NCI-H748 (cell line): ENCODE measurements around the gene PPP1R12C.
"Not testable (repeated sequence)": the region's sequence is repeated elsewhere in the genome, so short reads cannot be mapped to it uniquely, and the experiment has no call there.

Experiments used
- DNase-seq: peaks from one replicate; lab custom pipeline; 2025; ENCODE audit not compliant: unreplicated experiment; lab: John Stamatoyannopoulos, UW

PPP1R12C gene

DNA sequence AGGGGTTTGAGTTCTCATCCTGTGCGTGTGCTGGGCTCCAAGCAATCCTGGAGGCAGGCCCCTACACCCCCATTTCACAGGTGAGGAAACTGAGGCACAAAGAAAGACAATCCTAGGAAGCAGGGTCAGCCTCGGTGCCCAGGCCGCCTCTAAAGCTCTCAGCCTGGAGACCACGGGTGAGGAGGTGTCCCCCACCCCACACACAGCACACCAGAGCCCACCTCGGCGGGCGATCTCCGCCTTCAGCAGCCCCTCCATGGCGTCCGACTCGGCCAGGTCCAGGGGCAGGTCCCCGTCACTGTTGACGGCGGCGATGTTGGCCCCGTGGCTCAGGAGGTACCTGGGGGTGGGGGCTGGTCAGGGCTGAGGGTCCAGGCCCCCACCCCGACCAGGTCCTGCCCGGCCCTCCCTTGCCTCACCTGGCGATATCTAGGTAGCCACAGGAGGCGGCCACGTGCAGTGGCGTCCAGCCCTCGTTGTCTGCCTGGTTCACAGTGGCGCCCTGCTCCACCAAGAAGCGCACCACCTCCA, 5.1 kb downstream of the PPP1R12C start:
- no peak for DNase-seq

DNA sequence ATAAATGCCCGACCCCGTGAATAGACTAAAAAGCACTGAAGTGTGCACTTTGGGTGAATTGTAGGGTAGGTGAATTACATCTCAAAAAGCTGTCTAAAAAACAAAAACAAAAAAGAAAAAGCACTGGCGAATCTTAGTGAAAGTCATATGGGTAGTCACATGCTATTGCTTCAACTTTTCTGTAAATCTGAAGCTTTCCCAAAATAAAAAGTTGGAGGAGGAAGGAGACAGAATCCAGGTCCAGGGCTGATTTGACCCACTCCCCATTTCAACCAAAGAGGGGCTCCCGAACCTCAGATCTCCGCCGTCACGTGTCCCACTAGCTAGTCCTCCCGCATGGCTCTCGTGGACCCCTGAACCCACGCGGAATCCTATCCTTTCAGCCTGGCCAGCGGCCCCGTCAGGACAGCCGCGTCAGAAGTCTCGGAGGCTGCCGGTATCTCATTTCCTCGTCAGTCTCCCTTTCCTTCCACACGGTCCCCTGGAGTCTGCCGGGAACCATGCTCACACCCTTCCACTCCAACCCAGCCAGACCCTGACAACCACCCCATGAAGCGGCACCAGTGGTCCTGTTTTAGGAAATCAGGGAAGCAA, 6.1 kb downstream of the PPP1R12C start:
- no peak for DNase-seq

DNA sequence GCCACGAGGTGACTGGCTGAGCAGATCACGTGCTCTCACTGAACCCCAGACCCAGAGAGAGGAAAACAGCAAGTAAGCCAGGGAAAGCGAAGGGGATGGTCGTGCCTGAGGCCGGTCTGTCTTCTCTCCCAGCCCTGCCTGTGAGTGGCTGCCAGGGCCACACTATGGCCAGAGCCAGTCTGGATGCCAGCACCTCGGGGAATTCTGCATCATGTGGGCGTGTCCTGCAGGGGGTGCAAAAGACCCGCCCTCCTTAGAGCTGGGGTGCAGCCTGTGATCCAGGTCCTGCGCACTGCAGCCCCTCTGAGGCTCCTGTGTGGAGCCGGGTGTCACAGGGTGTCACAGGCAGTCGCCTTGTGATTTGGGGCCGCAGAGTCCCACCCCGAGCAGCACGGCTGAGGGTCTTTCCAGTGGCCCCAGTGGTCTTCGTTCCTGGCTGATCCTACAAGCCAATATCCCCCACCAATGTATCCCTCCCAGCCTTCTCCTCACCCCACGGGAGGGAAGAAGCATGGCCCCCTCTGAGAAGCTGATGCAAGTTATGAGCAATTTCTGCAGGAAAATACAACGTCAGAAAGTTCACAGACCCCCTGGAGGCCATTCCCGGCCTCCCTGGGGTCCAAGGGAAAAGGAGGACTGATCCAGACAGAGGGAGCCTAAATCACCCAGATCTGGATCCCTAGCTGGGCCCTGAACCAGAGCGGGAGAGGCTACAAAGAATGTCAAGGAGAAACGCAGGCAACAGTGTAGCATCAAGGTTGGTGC, 7.7 kb downstream of the PPP1R12C start:
- no peak for DNase-seq

DNA sequence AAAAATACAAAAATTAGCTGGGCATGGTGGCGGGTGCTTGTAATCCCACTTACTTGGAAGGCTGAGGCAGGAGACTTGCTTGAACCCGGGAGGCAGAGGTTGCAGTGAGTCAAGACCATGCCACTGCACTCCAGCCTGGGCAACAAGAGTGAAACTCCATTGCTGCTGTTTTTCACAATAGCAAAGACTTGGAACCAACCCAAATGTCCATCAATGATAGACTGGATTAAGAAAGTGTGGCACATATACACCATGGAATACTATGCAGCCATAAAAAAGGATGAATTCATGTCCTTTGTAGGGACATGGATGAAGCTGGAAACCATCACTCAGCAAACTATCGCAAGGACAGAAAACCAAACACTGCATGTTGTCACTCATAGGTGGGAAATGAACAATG, 10.2 kb downstream of the PPP1R12C start:
- DNase-seq, result not testable (repeated sequence)

DNA sequence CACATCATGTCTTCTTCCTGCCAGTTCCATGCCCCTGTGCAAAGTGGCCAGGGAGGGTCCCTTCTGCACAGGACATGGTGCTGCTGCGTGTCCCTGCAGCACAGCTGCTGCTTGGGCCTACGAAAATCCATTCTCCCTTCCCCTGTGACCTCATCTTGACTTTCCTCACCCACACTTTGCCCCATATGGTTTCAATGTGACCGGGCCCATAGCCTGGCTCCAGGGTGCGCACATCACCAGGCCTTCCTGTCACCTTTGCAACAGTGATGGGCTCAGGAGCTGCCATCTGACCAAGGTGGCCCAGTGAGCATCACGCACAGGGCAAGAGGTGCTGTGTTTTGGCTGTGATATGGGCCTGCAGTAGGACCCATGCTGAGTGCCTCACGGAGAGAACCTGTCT, 10.8 kb downstream of the PPP1R12C start:
- DNase-seq, result no peak

DNA sequence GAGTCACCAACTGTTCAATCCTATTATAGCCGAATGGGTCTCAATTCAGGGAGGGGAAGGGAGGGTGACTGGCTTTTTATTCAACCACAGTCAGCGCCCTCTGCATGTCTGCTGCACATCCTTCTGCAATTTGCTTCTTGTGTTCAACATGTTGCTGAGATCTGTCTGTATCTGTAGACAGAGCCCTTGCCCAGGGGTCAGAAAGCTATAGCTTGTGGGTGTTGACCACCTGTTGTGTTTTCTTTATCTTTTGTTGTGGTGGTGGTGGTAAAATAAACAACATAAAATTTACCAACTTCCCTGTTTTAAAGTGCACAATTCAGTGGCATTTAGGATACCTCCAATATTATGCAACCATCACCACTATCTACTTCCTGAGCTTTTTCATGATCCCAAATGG, 12.2 kb downstream of the PPP1R12C start:
- DNase-seq, result no peak

DNA sequence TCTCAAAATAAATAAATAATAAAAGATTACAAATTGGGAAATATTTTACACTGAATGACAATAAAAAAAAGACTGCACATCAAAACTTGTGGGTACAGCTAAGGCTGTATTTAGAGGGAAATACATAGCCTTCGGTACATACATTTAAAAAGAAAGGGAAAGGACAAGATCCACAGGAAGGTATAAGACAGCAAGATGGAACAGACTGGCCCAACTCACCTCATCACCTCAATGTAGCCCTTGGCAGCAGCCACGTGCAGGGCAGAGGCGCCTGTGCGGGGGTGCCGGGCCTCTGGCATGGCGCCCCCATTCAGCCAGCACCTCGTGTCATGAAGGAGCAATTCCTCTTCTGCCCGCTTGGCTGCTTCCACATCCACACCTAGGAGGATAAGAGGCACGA, 14.2 kb downstream of the PPP1R12C start:
- DNase-seq, result no peak

DNA sequence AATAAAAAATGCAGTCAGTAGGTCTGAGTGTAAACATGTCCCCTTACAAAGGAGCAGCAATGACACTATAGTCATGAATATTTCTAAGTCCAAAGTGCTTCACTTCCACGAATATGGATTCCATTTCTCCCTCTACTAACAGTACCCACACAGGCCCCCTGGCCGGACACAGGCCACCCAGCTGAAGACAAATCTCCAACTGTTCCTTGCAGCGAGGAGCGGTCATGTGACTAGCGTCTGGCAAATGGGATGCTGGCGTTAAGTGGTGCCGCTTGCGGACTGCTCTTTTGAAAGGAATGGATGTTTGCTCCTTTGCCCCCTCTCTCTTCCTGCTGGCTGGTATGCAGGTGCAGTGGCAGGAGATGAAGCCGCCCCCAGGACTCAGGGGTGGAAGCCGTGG, 16.2 kb downstream of the PPP1R12C start:
- DNase-seq, result no peak

DNA sequence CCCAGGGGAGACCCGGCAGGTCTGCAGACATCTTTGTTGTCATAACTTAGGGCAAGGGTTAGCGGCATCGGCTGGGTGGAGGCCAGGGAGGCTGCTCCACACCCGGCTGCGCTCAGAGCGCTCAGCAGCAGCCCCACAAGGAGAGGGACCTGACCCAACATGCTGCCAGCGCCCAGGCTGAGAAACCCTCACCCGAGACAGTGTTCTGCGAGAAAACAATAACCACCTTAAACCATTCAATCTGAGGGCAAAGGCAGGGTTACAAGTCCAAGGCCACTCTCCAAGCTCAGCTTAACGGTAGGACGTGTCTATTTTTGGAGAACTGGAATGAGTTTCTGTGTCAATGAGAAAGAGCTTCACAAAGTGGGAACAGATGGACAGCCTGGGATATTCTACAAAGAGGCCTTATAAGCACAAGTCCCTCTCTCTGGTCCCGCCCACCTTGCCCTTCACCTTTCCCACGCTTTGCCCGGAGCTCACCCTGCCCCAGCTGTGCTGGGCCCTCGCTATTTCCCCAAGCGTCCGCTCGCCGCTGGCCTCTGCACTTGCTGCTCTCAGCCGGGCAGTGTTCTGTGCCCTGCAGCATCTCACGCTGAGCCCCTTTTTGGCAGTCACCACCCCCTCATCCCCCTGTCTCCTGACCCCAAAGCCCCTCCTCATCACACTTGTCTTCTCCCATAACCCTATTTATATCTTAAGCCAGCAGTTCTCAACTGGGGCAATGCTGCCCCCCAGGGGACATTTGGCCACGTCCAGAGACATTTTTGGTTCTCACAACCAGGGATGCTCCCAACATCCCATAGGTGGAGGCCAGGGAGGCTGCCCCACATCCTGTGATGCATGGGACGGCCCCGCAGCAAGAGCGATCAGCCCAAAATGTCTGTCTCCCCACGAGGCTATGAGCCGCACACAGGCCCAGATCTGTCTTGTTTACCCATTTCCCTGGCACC, 17.6 kb downstream of the PPP1R12C start:
- no peak for DNase-seq

DNA sequence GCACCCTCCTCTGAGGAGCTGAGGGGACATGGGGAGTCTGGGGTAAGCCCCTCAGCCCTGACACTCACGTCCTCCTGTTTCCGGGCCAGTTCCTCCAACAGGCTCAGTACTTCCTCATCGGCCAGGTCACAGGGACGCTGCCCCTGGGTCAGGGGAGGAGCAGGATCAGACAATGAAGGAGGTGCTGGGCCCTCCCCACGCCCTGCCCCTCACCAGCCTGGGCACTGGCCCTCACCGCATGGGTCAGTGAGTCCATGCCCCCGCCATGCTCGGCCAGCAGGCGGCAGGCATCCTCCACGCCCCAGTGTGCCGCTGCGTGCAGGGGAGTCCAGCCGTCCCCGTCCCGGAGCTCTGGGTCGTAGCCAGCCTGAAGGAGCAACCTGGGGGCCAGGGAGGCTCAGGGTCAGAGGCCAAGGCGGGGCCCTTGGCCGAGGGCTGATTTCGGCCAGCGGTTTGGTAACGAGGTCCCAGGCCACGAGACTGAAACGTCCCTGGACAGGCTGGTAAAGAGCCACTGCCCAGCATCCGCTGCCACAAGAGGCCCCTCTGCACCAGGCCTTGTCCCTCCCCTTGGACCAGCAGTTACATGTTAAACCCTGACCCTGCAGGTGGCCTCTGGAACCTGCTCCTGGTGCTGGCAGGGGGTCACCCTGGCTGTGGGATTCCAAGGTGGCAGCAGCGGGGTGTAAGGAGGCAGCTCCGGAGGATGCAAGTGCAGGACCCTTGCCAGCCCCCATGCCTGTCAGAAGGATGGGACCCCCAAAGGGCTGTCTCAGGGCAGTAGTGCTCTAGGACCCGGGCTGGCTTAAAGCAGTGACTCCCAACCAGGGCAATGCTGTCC, 18.5 kb downstream of the PPP1R12C start:
- no peak for DNase-seq

DNA sequence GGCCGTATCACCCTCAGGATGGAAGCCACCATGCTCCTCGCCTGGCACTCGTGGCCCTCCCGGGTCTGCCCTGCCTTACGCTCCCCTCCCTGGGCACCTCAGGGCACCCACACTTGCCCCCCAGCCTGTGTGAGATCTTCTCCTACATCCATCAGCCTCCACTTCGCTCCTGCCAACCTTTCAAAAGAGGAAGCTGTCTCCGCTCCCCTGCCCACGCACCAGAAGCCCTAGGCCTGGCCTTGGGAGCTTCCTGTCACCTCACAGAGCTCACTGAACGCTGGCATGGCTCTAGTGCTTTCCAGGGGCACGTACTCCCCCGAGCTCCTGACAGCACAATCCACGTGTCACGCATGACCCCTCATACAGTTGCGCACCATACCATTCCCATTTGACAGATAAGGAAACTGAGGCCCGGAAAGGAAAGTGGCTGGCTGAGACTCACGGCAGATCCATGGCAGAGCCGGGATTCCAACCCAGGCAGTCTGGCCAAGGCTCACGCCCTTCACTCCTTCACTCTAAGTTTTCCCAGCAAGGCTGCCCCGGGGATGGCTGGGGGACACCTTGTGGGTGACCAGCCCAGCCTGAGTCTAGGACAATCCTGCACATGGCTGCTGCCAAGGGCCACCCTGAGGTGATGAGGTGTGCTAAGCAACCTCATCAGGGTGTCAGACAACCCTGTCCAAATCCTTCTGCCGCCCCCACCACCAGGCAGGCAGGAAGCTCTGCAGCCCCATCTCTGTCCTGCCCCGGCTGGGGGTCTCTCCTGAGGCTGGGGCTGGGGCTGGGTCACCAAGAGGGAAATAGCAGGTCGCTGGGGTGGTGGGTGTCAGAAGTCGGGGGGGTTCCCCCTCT, 19.3 kb downstream of the PPP1R12C start:
- no peak for DNase-seq

DNA sequence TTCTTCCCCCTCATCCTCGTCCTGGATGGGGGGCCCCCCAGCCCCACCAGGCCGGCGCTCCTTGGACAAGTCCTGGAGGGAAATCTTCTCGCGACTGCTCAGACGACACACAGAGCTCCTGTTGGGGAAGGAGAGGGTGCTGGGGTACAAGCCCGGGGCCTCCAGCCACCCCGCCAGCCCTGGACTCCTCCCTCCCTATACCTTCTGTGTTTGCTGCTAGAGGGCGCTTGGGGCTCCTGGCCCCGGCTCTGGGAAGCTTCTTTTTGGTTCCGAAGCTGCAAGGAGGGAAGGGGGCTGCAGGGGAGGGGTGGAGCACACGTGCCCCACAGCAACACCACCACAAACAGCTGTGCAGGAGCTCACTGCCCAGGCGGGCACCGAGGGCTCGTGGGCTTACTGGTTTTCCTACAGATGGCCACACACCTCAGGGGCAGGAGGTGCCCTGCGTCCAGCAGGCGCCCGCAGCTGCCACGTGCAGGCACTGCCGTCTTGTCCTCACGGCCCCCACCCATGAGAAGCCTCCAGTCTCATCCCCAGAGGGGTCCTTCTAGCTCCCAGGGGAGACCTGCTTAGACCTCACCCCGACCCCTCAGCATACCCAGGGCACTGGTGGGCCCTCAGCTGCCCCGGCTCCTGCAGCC, 21.3 kb downstream of the PPP1R12C start:
- DNase-seq, result no peak

DNA sequence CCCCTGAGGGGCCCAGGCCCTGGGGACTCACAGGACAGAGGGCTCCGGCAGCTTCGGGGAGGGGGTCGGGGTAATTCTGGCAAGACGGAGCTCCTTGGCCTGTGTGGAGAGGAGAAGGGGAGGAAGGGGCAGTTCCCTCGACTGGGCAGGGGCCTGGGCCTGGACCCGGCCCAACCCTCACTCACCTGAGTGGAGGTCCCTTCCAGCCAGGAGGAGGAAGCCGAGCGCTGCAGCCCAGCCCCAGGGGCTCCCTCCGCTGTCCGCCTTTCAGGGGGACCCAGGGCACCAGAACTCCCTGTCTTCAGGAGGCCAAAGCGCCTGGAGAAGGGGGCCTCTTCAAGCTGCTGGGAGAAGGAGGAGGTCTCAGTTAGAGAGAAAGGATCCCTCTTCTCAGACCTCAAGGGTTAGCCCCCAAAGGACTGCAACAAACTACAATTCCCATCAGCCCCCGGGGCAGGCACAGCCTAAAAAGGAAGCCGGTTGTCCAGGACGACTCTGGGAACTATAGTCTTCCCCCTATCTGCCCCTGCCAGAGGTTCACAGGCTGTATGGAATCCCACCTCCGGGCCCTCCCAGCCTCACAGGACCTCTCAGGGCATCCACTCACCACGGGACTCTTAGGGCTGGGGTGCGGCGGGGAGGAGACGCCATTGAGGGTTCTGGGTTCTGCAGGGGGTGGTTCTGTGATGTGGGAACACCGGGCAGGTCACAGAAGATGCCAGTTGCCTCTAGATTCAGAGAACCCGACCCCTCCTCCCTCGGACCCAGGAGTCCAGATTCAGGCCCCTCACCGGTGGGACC, 22.0 kb downstream of the PPP1R12C start:
- DNase-seq, result no peak

DNA sequence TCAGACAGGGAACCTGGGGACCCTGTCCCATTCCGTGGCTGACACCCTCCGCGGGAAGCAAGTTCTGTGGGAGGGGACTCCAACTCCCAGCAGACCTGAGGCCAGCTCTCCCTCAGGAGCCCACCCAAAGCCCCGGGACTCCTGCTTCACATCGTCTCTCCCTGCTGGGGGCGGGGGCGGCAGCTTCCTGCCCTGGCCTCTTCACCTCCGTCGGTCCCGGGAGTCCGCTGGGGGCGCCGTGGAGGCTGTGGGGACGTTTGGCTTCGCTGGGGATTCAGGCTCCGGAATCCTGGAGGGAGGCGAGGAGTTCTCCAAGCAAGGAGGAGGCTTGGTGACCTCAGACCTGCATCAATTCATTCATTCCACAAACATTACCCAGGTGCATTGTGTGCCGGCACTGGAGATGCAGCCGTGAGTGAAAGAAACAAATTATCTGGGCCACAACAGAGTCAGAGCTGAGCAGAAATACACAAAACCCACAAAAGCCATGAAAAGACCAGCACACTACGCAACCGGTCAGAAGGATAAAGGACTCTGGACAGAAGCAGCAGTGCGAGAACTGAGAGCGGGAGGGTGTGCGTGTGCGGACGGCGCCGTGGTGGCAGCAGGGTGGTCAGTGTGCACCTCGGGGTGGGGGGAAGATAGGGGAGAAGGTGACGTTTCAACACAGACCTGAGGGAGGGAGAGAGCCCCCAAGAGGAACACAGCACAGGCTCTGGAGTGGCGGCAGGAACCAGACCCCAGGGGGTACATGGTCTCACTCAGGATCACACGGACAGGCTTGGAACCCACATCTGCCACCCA, 22.8 kb downstream of the PPP1R12C start:
- DNase-seq, result no peak

DNA sequence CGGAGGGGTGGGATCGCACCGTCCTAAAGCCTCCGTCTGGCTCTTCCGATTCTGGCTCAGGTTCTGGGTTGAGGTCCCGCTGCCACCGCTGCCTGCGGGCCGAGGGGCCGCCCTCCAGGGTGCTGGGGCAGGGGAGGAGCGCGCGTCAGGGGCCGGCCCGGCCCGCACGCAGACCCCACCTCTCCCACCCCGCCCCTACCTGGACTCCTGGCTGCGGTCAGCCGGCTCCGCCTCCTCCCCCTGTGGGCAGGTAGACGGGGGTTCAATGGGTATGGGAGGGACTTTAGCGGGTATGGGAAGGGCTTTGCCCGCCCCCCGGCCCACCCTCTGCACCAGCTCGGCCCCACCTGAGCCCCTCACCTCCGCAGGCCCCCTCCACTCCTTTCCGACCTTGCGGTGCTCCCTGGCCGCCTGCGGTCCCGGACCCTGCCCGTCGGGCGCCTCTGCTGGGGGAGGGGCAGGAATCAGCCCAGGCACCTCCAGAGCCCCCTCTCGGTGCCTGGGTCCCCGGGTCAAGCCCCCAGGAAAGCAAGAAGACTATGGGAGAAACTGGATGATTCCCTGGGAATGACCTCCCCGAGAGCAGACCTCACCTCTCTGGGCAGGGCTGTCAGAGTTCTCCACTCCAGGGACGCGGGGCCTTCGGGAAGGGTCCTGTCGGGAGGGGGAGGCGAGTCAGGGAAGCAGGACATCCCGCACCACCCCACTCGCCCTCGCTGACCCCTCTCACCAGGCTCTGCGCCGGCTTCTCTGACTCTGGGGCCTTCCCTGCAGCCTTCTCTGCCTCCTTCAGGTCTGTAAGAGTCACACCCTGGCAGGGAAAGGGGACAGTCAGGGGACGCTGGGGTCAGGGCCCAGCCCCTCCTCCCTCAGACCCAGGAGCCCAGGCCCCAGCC, 24.8 kb downstream of the PPP1R12C start:
- DNase-seq, result no peak

DNA sequence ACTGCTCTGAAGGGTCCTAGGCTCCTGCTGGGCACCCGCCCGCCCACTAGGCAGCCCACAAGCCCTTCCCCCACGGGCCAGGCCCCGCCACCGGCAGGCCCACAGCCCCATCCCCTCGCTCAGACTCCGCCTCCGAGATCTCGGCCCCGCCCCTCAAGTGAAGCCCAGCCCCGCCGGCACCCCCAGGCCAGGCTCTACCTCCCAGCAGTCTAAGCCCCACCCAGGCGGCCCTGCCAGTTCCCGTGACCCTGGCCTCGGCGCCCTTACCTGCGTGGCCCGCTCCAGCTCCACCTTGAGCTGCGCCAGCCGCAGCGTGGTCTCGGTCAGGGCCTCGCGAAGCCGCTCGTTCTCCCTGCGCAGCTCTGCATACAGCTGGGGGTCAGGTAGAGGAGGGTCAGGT, 25.5 kb downstream of the PPP1R12C start:
- DNase-seq, result no peak
